ENCODE results near the gene EGFLAM.

Gene EGFLAM

DNA sequence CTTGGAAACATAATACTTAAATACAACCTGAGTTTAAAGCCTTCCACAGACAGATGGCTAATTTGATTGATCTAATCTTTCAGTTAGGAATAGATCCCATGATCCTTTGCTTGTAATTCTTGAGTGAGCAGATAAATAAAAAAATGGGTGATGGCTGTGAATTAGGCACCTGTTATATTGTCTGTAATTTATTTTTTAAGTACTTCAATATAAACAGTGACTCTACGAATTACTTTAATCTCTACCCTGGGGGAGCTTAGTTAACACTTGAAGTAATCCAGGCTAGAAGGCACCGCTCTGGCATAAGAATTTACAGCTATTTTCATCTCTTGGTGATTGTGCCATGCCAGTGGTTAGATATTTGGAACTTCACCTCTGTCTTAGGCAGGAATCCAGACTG is 9.0 kb downstream of the EGFLAM start:
- no peak for DNase-seq (ENCODE audit: low read depth)

DNA sequence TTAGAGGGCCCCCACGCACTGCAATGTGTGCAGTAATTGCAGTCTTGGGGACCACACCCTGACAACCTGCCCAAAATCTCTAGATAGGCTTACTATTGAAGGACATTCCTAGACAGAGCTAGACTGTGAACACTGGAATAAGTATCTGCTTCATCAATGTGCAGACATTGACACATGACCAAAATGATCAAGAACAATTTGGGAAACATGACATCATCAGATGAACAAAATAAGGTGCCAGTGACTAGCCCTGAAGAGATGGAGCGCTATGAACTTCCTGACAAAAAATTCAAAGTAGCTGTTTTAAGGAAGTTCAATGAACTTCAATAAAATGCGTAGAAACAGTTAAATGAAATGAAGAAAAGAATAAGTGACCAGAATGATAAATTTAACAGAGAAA is 15.3 kb downstream of the EGFLAM start:
- no peak for DNase-seq (ENCODE audit: low read depth)

DNA sequence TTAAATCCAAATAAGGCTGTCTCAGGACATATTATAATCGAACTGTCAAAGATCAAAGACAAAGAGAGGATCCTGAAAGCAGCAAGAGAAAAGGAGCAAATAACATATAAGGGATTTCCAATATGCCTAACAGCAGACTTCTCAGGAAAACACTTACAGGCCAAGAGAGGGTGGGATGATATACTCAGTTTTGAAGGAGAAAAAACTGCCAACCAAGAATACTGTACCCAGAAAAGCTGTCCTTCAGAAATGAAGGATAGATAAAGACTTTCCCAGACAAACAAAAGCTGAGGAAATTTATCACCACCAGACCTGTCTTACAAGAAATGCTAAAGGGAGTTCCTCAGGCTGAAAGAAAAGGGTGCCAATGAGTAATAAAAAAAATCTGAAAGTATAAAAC is 16.0 kb downstream of the EGFLAM start:
- DNase-seq (ENCODE audit: low read depth): no peak

GRCh38 chr5:38284384-38284783 is 26.0 kb downstream of the EGFLAM start:
- no peak for DNase-seq (ENCODE audit: low read depth)

DNA sequence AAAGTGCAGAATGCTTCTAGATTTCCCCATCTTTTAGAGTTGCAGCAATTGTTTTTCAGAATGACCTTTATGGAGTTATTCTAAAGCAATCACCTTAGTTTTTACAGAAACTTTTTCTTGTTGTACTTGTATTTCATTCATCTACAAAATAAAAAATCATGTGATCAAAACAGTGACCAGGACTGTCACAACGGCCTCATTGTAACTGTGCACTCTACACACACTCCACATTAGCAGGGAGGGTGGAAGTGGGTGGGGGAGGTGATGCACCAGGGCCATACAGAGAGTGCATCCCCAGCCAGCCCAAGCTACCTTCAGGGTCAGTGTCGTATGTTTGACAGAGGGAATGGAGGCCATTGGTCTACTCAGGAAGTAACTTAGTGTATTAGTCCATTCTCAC is 26.9 kb downstream of the EGFLAM start:
- no peak for DNase-seq (ENCODE audit: low read depth)

DNA sequence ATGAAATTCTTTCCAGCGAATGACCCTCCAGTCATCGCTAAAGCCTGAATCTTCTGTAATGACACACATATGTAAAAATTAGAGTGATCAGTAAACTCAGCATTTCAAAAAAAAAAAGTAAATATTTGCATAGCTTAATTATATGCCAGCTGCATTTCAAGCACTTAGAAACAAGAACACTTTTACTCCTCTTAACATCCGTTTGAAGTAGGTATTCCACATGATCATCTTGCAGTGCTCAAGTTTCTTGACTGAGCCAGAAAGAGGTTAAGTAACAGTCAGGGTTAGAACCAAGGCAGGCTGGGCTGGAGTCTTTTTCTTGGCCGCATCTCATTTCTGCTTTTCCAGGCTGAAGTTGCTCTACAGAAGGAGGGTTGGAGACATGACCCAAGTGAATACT is 27.6 kb downstream of the EGFLAM start:
- DNase-seq (ENCODE audit: low read depth): no peak

GRCh38 chr5:38287124-38287523 is 28.8 kb downstream of the EGFLAM start:
- DNase-seq (ENCODE audit: low read depth): no peak

GRCh38 chr5:38289457-38289856 is 31.1 kb downstream of the EGFLAM start:
- DNase-seq (ENCODE audit: low read depth): no peak

- no peak for DNase-seq (ENCODE audit: low read depth)
Measured at GRCh38 chr5:38290028-38290653, 31.8 kb downstream of the EGFLAM start.

DNA sequence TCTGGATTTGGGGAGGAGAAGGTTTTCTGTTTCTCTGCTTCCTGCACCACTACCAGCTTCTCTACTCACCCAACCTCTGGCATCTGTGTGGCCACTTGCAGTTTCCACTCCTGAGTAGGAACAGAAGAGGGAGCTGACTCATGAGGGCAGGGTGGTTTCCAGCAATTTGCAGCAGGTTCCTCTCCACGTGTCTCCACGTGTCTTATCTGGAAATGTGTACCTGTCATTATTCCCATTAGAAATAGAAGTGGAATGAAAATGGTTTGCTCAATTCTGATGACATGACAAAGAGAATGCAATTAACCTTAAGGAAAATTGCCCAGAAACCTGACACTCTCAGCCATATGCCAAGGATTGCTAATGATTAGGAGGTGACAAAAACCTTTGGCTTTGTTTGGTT is 33.0 kb downstream of the EGFLAM start:
- no peak for DNase-seq (ENCODE audit: low read depth)

- DNase-seq (ENCODE audit: low read depth): no peak
Measured at GRCh38 chr5:38292228-38292627, 33.9 kb downstream of the EGFLAM start.

- DNase-seq (ENCODE audit: low read depth): no peak
Measured at GRCh38 chr5:38295751-38296150, 37.4 kb downstream of the EGFLAM start.

GRCh38 chr5:38297830-38298608 is 39.7 kb downstream of the EGFLAM start:
- no peak for DNase-seq (ENCODE audit: low read depth)

DNA sequence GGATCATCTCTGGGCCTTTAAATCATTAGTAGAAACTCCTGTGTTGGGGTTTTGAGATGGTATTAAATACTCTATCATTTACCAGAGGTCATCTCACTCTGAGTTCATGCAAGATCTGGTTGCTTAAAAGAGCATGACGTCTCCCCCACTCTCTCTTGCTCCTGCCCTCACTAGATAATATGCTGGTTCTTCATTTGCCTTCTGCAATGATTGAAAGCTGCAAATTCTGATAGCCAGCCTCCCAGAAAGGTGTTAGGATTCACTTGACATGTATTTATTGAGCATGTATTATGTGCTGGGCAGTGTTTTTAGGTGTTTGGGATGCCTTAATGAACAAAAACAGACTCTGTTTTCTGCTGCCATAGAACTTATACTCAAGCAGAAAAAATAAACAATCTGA is 41.2 kb downstream of the EGFLAM start:
- no peak for DNase-seq (ENCODE audit: low read depth)

GRCh38 chr5:38305148-38305547 is 46.8 kb downstream of the EGFLAM start:
- DNase-seq (ENCODE audit: low read depth): no peak

DNA sequence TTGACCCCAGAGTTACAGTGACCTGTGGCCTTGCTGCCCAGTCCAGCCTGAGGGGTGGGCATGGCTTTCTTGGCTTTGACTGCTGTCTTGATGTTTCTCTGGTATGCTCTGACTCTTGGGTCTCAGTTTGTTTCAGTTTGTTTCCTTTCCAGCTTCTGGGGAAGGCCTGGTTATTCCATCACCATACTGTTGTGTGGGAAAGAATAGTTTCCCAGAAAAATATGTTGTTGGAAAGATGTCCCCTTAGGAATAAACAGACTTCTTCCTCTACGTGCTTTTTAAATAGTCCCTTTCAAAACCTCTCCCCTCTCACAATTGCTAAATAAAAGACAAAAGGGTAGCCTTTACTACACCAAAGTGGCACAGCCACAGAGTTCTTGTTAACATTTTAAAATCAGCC is 49.5 kb downstream of the EGFLAM start:
- DNase-seq (ENCODE audit: low read depth): no peak

DNA sequence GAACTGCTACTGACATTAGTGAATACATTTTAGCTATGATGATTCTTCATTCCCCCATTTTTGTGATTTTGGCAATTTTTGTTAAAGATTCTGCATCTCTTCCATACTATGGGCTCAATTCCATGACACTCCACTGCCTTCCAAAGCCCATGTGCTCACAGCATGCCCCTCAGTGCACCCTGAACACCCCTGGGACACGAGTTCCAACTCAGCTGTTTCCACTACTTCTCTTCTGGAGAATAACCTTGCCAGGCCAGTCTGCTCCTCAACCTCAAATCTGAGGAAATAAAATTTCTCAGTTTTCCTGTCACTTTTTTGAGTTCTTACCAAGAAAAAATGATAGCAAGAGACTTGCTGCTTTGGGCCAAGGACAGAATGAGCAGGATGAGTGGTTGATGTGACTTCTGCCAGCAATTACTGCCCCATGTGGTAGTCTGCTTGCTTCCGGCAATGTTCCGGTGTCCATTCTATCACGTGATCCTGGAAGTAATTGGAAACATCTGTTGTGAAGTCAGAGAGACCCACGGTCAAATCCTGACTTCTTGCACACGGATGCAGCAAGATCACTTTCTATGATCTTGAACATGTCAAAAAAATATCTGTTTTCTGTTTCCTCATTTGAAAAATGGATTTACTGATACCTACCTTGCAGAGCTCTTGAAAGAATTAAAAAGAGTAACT is 58.3 kb downstream of the EGFLAM start:
- no peak for DNase-seq (ENCODE audit: low read depth)

GRCh38 chr5:38317868-38318267 is 59.5 kb downstream of the EGFLAM start:
- no peak for DNase-seq (ENCODE audit: low read depth)

GRCh38 chr5:38319491-38319890 is 61.1 kb downstream of the EGFLAM start:
- no peak for DNase-seq (ENCODE audit: low read depth)

DNA sequence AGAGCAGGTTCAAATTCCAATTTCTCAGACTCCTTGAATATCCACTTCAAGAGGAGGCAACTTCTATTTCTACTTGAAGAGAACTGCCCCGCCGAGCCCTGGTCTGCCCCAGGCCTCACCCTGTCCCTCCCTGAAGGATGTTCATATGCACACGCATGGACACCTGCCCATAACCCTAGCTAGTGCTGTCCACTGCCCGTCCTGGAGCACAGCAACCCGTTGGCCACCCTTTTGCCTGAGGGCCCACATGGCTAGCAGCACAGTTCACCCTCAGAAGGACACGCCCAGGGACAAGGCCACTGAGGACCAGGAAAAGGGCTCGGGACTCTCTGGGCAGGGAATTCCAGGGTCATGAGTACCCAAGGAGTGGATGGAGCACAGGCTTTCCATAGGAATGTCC is 63.6 kb downstream of the EGFLAM start:
- DNase-seq (ENCODE audit: low read depth): no peak

DNA sequence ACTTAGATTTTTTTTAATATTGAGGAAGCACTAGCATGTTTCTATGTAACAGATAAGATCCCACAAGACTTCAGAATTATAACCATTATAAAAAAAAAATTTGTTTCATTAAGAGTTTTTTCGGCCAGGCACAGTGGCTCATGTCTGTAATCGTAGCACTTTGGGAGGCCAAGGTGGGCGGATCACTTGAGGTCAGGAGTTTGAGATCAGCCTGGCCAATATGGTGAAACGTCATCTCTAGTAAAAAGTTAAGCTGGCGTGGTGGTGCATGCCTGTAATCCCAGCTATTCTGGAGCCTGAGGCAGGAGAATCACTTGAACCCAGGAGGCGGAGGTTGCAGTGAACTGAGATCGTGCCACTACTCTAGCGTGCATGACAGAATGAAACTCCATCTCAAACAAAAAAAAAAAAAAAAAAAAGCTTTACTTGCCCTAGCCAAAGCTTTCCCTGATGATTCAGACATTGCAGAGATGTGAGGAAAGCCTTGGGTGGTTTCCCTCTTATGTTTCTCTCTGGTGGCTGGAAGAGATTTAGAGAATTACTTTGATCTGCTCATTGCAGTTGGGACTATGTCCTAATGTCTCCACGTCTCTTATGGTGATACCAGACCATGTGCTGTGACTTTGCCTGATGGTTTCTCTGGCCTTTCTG is 65.4 kb downstream of the EGFLAM start:
- no peak for DNase-seq (ENCODE audit: low read depth)

DNA sequence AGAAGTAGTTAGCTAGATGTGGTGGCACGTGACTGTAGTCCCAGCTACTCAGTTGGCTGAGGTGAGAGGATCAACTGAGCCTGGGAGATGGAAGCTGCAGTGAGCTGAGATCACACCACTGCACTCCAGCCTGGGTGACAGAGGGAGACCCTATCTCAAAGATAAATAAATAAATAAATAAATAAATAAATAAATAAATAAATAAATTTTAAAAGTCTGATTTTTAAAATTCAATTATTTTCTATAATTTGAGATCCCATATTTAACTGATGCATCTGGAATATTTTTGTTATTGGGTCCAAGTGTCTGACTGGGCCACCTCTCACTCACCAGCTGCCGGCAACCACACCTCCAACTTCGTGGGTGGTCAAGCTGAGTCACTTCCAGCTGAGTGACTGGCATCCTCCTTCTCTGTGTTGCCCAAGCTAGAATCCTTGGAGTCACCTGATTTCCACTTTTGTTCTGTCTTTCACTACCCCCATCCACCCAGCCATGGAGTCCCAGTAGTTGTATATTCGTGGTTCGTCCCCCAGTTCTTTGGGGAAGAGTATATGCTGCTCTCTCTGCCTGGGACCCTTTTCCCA is 70.9 kb downstream of the EGFLAM start:
- DNase-seq (ENCODE audit: low read depth): no peak

- DNase-seq (ENCODE audit: low read depth): no peak
Measured at GRCh38 chr5:38330207-38330606, 71.8 kb downstream of the EGFLAM start.

All from T-helper 22 cell (primary cell).